Gastrocnemius medialis (tissue), 4 donors: ENCODE results near the gene DIP2B.

Experiments used
- CTCF ChIP-seq, 5 experiments: fragments of 450-650 bp in 3 of 5; fragments of 200-600 bp in 2 of 5; sonication (generic) in 2 of 5; IDR thresholded peaks in 4 of 5; conservative IDR thresholded peaks in 1 of 5; 1 replicate in 4 of 5; 2 replicates in 1 of 5; pipeline ENCODE4 v1.5.1; 2016 to 2019; ENCODE audit warnings: antibody characterized with exemption in 5 of 5, mild to moderate bottlenecking in 3 of 5, moderate library complexity in 3 of 5
- POLR2A ChIP-seq, 2 donors: fragments of 450-650 bp; IDR thresholded peaks; one replicate each; pipeline ENCODE4 v1.6.1; 2017; ENCODE audit warnings: antibody characterized with exemption in 2 of 2, mild to moderate bottlenecking in 2 of 2, moderate library complexity in 2 of 2

GRCh38 chr12:50555471-50555885, 50.7 kb downstream of the DIP2B start:
- TF ChIP-seq CTCF (IDR thresholded peaks at IDR 0.05 in 4 of 5, conservative IDR thresholded peaks at IDR 0.05 in 1 of 5): no peak
- TF ChIP-seq POLR2A (IDR thresholded peaks at IDR 0.05): no peak
